A673 (cell line): ENCODE results near the gene RHO. TPM values are rescaled to one million over a fixed set of nuclear protein-coding genes. Genes with fewer than 3 reads are reported as not detected.

Experiments
- BruUV-seq: library from RNA; stranded (reverse); fragments of 400-500 nt; replicated peaks from 2 replicates; lab custom pipeline; 2021; lab: Mats Ljungman, UMichigan
- CTCF ChIA-PET: fragments of 300-600 bp; sonication (Branson Sonifier 250); formaldehyde crosslinking; loops from one replicate; lab custom pipeline; 2022; ENCODE audit warnings: antibody characterized with exemption; lab: Charles Lee
- POLR2A ChIA-PET: fragments of 300-600 bp; sonication (Branson Sonifier 250); formaldehyde crosslinking; loops from one replicate; lab custom pipeline; 2022; ENCODE audit warnings: antibody characterized with exemption; ENCODE audit not compliant: low non-redundant PET; lab: Charles Lee
- DNase-seq: peaks from one replicate; pipeline ENCODE4 v3.0.0-alpha.2; 2015; ENCODE audit warnings: low spot score
- H3K27ac ChIP-seq: fragments of 200-600 bp; sonication (generic); 2 replicates; pipeline ENCODE4 v1.5.1; 2016; ENCODE audit warnings: mixed run types, low read depth, mild to moderate bottlenecking, mixed read lengths, antibody characterized with exemption, low read length; ENCODE audit not compliant: poor library complexity, severe bottlenecking
- H3K27me3 ChIP-seq: fragments of 200-600 bp; sonication (generic); replicated peaks from 2 replicates; pipeline ENCODE4 v1.6.1; 2017; ENCODE audit warnings: mixed run types, low read depth, mild to moderate bottlenecking, mixed read lengths, antibody characterized with exemption, low read length; ENCODE audit not compliant: insufficient read depth, poor library complexity
- H3K36me3 ChIP-seq: fragments of 200-600 bp; sonication (generic); 2 replicates; pipeline ENCODE4 v1.6.1; 2016; ENCODE audit warnings: mixed run types, mild to moderate bottlenecking, mixed read lengths, antibody characterized with exemption, low read length; ENCODE audit not compliant: insufficient read depth, poor library complexity, severe bottlenecking
- H3K4me1 ChIP-seq: fragments of 200-600 bp; sonication (generic); 2 replicates; pipeline ENCODE4 v1.6.1; 2017; ENCODE audit warnings: mixed run types, mild to moderate bottlenecking, mixed read lengths, antibody characterized with exemption, low read length; ENCODE audit not compliant: insufficient read depth, poor library complexity, severe bottlenecking
- H3K4me3 ChIP-seq: fragments of 200-600 bp; sonication (generic); 2 replicates; pipeline ENCODE4 v1.5.1; 2016; ENCODE audit warnings: low read depth, mixed run types, mild to moderate bottlenecking, mixed read lengths, low read length; ENCODE audit not compliant: poor library complexity, severe bottlenecking
- H3K9me3 ChIP-seq: fragments of 200-600 bp; sonication (generic); 2 replicates; pipeline ENCODE4 v1.6.1; 2016; ENCODE audit warnings: mixed run types, low read depth, mild to moderate bottlenecking, mixed read lengths, antibody characterized with exemption, low read length; ENCODE audit not compliant: poor library complexity, severe bottlenecking
- EZH2 ChIP-seq: fragments of 200-600 bp; sonication (generic); IDR thresholded peaks from 2 replicates; pipeline ENCODE4 v1.6.1; 2017; ENCODE audit warnings: borderline replicate concordance, low read depth, mild to moderate bottlenecking, mixed read lengths, antibody characterized with exemption, low read length; ENCODE audit not compliant: poor library complexity, severe bottlenecking
- intact Hi-C: fragments of 100-400 bp; cut with micrococcal nuclease; formaldehyde crosslinking; loops from one replicate; pipeline ENCODE4 v1.10.0; 2022; ENCODE audit not compliant: unreplicated experiment
- total RNA-seq: library from RNA; stranded (reverse); gene quantifications from 2 replicates; pipeline ENCODE4 v1.2.3, GENCODE V29; 2021
- TF ChIP-seq, protein P1 (sequence below): fragments of 300-800, 200-600 bp; sonication (generic); conservative IDR thresholded peaks from 2 replicates; pipeline ENCODE4 v1.5.1; 2017; ENCODE audit warnings: low read depth, mild to moderate bottlenecking, antibody characterized with exemption, low read length, moderate library complexity, mixed read lengths

Gene RHO
- total RNA-seq, 1 experiment from 2014 or later: not detected

DNA sequence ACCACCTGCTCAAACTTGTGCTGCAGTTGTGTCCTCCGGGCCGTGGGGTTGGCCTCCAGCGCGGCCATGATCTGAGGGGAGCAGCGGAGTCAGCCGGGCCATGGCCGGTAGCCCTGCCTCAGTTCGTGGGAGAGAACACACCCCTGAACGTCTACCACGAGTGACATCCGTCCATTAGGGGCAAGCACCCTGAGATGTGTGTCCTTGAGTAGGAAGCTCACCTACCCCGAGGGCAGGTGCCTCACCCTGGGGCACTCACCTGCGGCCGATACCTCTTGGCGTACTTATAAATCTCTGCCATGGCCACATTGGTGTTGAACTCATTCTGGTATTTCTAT is 27.9 kb downstream of the RHO start:
- BruUV-seq: no TSS peak
- TF ChIP-seq EZH2: no peak
- TF ChIP-seq, protein P1, sequence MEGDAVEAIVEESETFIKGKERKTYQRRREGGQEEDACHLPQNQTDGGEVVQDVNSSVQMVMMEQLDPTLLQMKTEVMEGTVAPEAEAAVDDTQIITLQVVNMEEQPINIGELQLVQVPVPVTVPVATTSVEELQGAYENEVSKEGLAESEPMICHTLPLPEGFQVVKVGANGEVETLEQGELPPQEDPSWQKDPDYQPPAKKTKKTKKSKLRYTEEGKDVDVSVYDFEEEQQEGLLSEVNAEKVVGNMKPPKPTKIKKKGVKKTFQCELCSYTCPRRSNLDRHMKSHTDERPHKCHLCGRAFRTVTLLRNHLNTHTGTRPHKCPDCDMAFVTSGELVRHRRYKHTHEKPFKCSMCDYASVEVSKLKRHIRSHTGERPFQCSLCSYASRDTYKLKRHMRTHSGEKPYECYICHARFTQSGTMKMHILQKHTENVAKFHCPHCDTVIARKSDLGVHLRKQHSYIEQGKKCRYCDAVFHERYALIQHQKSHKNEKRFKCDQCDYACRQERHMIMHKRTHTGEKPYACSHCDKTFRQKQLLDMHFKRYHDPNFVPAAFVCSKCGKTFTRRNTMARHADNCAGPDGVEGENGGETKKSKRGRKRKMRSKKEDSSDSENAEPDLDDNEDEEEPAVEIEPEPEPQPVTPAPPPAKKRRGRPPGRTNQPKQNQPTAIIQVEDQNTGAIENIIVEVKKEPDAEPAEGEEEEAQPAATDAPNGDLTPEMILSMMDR: no peak
- ChIA-PET POLR2A (no interaction called here), CTCF (no interaction called here)
- Histone ChIP-seq H3K27me3 (no peaks in the 10 kb centered on the region), H3K27ac (no peak overlapping the region), H3K4me1 (peaks cover 21% of the 10 kb centered on the region), H3K9me3 (no peaks in the 10 kb centered on the region), H3K36me3 (no peaks in the 10 kb centered on the region), H3K4me3 (no peak overlapping the region)
- DNase-seq: no peak
- intact Hi-C loops: no loop called here

DNA sequence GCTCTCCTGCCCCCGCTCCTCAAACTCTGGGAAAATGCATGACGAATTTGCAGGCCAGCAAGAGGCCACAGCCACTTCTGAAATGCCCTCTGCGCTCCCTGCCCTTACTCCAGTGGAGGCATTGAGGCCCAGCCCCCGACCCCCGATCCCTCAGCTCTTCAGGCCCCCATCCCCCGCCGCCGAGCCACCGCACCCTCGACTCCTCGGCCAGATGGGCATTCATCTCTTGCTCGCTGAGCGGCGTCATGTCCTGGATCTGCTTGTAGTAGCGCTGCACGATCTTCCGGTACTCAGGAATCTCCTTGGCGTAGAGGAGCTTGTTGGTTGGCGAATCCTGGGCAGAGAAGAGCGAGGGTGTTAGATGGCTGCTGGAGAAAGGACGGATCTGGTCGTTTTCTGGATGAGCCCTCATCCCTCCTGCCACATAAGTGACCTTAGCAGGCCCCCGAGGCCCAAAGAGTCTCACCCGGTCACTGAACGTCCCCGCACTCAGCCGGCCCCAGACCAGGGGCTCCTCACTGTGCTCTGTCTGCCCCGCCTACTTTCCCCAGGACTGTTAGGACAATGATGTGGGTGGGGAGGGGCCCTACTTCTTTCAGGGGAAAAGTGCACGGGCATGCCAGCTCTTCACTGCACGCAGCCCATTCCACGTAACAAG is 28.6 kb downstream of the RHO start:
- Histone ChIP-seq H3K36me3 (no peaks in the 10 kb centered on the region), H3K4me1 (peaks cover 22% of the 10 kb centered on the region), H3K4me3 (no peak overlapping the region), H3K9me3 (no peaks in the 10 kb centered on the region), H3K27me3 (no peaks in the 10 kb centered on the region), H3K27ac (no peak overlapping the region)
- no peak for DNase-seq
- TF ChIP-seq EZH2: no peak
- TF ChIP-seq, protein P1: no peak
- POLR2A ChIA-PET: interaction anchor here (0.7 kb wide), 1 partner anchor 74 kb away, joined by 3 read pairs; no protein-coding TSS in a partner anchor
- no TSS peak for BruUV-seq
- intact Hi-C loops: no loop called here
- CTCF ChIA-PET: no interaction called here

DNA sequence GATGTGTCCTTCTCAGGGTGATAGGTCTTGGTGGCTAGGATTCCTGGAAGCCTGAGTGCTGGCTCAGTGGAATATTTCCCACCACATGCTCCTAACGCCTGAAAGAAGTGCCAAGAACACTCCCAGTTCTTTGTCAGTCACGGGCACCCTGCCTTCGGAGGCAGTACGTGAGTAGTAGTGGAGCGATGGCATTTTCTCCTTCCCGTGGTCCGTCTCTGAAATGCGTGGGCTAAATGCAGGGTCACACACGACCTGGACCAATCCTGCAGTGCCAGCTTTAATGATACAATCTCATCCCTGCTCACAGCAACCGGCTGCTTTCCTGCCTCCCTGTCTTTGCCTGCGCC is 29.1 kb downstream of the RHO start:
- TF ChIP-seq, protein P1: no peak
- no peak for TF ChIP-seq EZH2
- Histone ChIP-seq H3K36me3 (no peaks in the 10 kb centered on the region), H3K9me3 (no peaks in the 10 kb centered on the region), H3K4me3 (no peak overlapping the region), H3K27ac (no peak overlapping the region), H3K27me3 (no peaks in the 10 kb centered on the region), H3K4me1 (peaks cover 22% of the 10 kb centered on the region)
- DNase-seq: no peak
- ChIA-PET POLR2A (interaction anchor here (0.7 kb wide), 1 partner anchor 75 kb away, joined by 3 read pairs; no protein-coding TSS in a partner anchor), CTCF (no interaction called here)
- intact Hi-C loops: no loop called here
- no TSS peak for BruUV-seq
